Measurements from ENCODE around the gene MROH2B.
A peak's percentile ranks its signal among the peaks of the same experiment; 100 is the strongest.

The MROH2B gene

GRCh38 chr5:41071242-41071641 is at the start of gene MROH2B:
Gene MROH2B, minus strand, starts transcription at chr5:41071342. Its CDS starts 490 bp downstream, at chr5:41070852.
- TF ChIP-seq FOXP2 (optimal IDR thresholded peaks at IDR 0.05; ENCODE audit: control extremely low read depth, extremely low read length, insufficient read depth): no peak
- TF ChIP-seq POLR2AphosphoS5 (IDR thresholded peaks at IDR 0.05; ENCODE audit: borderline replicate concordance, low read depth, low read length): no peak
- Histone ChIP-seq H3K9me3 (ENCODE audit: low read depth, low read length) (no peaks in the 10 kb centered on the region), H3K4me3 (no peak within 1 kb of the TSS), H3K36me3 (ENCODE audit: insufficient read depth, low read length) (no peaks in the 10 kb centered on the region), H3K9ac (ENCODE audit: insufficient read length) (no peak within 1 kb of the TSS), H3K27ac (no peak within 1 kb of the TSS)
- no peak for DNase-seq (ENCODE audit: low read depth, low spot score)

- Histone ChIP-seq H3K9me3 (ENCODE audit: low read depth, low read length) (no peaks in the 10 kb centered on the region), H3K36me3 (ENCODE audit: insufficient read depth, low read length) (no peaks in the 10 kb centered on the region), H3K9ac (ENCODE audit: insufficient read length) (no peak overlapping the region), H3K4me3 (no peak overlapping the region), H3K27ac (no peak overlapping the region)
- no peak for DNase-seq (ENCODE audit: low read depth, low spot score)
- no peak for TF ChIP-seq EZH2 (IDR thresholded peaks at IDR 0.05)
- TF ChIP-seq POLR2AphosphoS5 (IDR thresholded peaks at IDR 0.05; ENCODE audit: borderline replicate concordance, low read depth, low read length): no peak
These were observed 49.5 kb upstream of the MROH2B start for GRCh38 chr5:41120600-41120999.

GRCh38 chr5:41118177-41118576 is 47.0 kb upstream of the MROH2B start:
- no peak for DNase-seq (ENCODE audit: low read depth, low spot score)
- Histone ChIP-seq H3K36me3 (ENCODE audit: insufficient read depth, low read length) (no peaks in the 10 kb centered on the region), H3K4me3 (no peak overlapping the region), H3K9me3 (ENCODE audit: low read depth, low read length) (no peaks in the 10 kb centered on the region), H3K9ac (ENCODE audit: insufficient read length) (no peak overlapping the region), H3K27ac (no peak overlapping the region)
- no peak for TF ChIP-seq POLR2AphosphoS5 (IDR thresholded peaks at IDR 0.05; ENCODE audit: borderline replicate concordance, low read depth, low read length)
- TF ChIP-seq FOXP2 (optimal IDR thresholded peaks at IDR 0.05; ENCODE audit: control extremely low read depth, extremely low read length, insufficient read depth): no peak
- TF ChIP-seq EZH2 (IDR thresholded peaks at IDR 0.05): no peak

- Histone ChIP-seq H3K4me3 (peak overlapping the region; percentile 4; the same call in 1 of the 2 replicates), H3K9ac (ENCODE audit: insufficient read length) (no peak overlapping the region), H3K36me3 (ENCODE audit: insufficient read depth, low read length) (no peaks in the 10 kb centered on the region), H3K27ac (peak overlapping the region; percentile 64), H3K9me3 (ENCODE audit: low read depth, low read length) (no peaks in the 10 kb centered on the region)
- DNase-seq (ENCODE audit: low read depth, low spot score): no peak
- no peak for TF ChIP-seq EZH2 (IDR thresholded peaks at IDR 0.05)
- TF ChIP-seq POLR2AphosphoS5 (IDR thresholded peaks at IDR 0.05; ENCODE audit: borderline replicate concordance, low read depth, low read length): no peak
- no peak for TF ChIP-seq FOXP2 (optimal IDR thresholded peaks at IDR 0.05; ENCODE audit: control extremely low read depth, extremely low read length, insufficient read depth)
These were observed 44.1 kb upstream of the MROH2B start for GRCh38 chr5:41115281-41115680.

- Histone ChIP-seq H3K9ac (ENCODE audit: insufficient read length) (no peak overlapping the region), H3K9me3 (ENCODE audit: low read depth, low read length) (no peaks in the 10 kb centered on the region), H3K4me3 (no peak overlapping the region), H3K36me3 (ENCODE audit: insufficient read depth, low read length) (no peaks in the 10 kb centered on the region), H3K27ac (no peak overlapping the region)
- TF ChIP-seq FOXP2 (optimal IDR thresholded peaks at IDR 0.05; ENCODE audit: control extremely low read depth, extremely low read length, insufficient read depth) (no peak), EZH2 (IDR thresholded peaks at IDR 0.05) (no peak)
- no peak for DNase-seq (ENCODE audit: low read depth, low spot score)
These were observed 41.6 kb upstream of the MROH2B start for GRCh38 chr5:41112486-41113455.

GRCh38 chr5:41109186-41109585 is 38.0 kb upstream of the MROH2B start:
- Histone ChIP-seq H3K4me3 (no peak overlapping the region), H3K9me3 (ENCODE audit: low read depth, low read length) (no peaks in the 10 kb centered on the region), H3K9ac (ENCODE audit: insufficient read length) (no peak overlapping the region), H3K27ac (no peak overlapping the region), H3K36me3 (ENCODE audit: insufficient read depth, low read length) (no peaks in the 10 kb centered on the region)
- no peak for DNase-seq (ENCODE audit: low read depth, low spot score)
- TF ChIP-seq POLR2AphosphoS5 (IDR thresholded peaks at IDR 0.05; ENCODE audit: borderline replicate concordance, low read depth, low read length) (no peak), EZH2 (IDR thresholded peaks at IDR 0.05) (no peak), FOXP2 (optimal IDR thresholded peaks at IDR 0.05; ENCODE audit: control extremely low read depth, extremely low read length, insufficient read depth) (no peak)

- no peak for TF ChIP-seq POLR2AphosphoS5 (IDR thresholded peaks at IDR 0.05; ENCODE audit: borderline replicate concordance, low read depth, low read length)
- TF ChIP-seq EZH2 (IDR thresholded peaks at IDR 0.05): no peak
- TF ChIP-seq FOXP2 (optimal IDR thresholded peaks at IDR 0.05; ENCODE audit: control extremely low read depth, extremely low read length, insufficient read depth): no peak
- H3K27ac ChIP-seq: no peak overlapping the region
- DNase-seq (ENCODE audit: low read depth, low spot score): no peak
- no peak overlapping the region for H3K9ac ChIP-seq (ENCODE audit: insufficient read length)
- H3K36me3 ChIP-seq (ENCODE audit: insufficient read depth, low read length): no peaks in the 10 kb centered on the region
- H3K4me3 ChIP-seq: no peak overlapping the region
- H3K9me3 ChIP-seq (ENCODE audit: low read depth, low read length): no peaks in the 10 kb centered on the region
These were observed 31.2 kb upstream of the MROH2B start for GRCh38 chr5:41102341-41102740.

- no peak overlapping the region for H3K27ac ChIP-seq
- TF ChIP-seq POLR2AphosphoS5 (IDR thresholded peaks at IDR 0.05; ENCODE audit: borderline replicate concordance, low read depth, low read length) (no peak), EZH2 (IDR thresholded peaks at IDR 0.05) (no peak), FOXP2 (optimal IDR thresholded peaks at IDR 0.05; ENCODE audit: control extremely low read depth, extremely low read length, insufficient read depth) (no peak)
- no peak overlapping the region for H3K9ac ChIP-seq (ENCODE audit: insufficient read length)
- H3K9me3 ChIP-seq (ENCODE audit: low read depth, low read length): no peaks in the 10 kb centered on the region
- no peaks in the 10 kb centered on the region for H3K36me3 ChIP-seq (ENCODE audit: insufficient read depth, low read length)
- no peak for DNase-seq (ENCODE audit: low read depth, low spot score)
- H3K4me3 ChIP-seq: no peak overlapping the region
These were observed 26.5 kb upstream of the MROH2B start for GRCh38 chr5:41097642-41098041.
